Body of pancreas (tissue), 4 donors: Measurements from ENCODE around the gene MBTPS1. TPM values are rescaled to one million over a fixed set of nuclear protein-coding genes. Genes with fewer than 3 reads are reported as not detected.

Source experiments
- ATAC-seq: fragments of 150-250 bp; one replicate; pipeline ENCODE4 v1.9.1; 2016
- DNase-seq, 4 donors: peaks; one replicate each; pipeline ENCODE4 v3.0.0-alpha.2; 2019
- H3K27ac ChIP-seq, 4 donors: fragments of 200-600 bp; sonication (generic); 1 replicate in 3 of 4; 2 replicates in 1 of 4; pipeline versions ENCODE4 v1.5.1 to v1.6.1; 2016 to 2019; ENCODE audit warnings: mild to moderate bottlenecking in 1 of 4, mixed read lengths in 1 of 4, moderate library complexity in 1 of 4
- H3K27me3 ChIP-seq, 2 donors: fragments of 200-600 bp; sonication (generic); one replicate each; pipeline ENCODE4 v1.6.0; 2016; ENCODE audit warnings: mild to moderate bottlenecking in 1 of 2
- H3K36me3 ChIP-seq, 2 donors: fragments of 200-600 bp; sonication (generic); replicated peaks in 1 of 2; 2 replicates each; pipeline ENCODE4 v1.5.1; 2016; ENCODE audit warnings: low read depth in 2 of 2; ENCODE audit not compliant: insufficient read depth in 1 of 2
- H3K4me1 ChIP-seq: fragments of 200-600 bp; sonication (generic); one replicate; pipeline ENCODE4 v1.6.0; 2016
- H3K4me3 ChIP-seq, 2 donors: fragments of 200-600 bp; sonication (generic); 1 replicate in 1 of 2; 2 replicates in 1 of 2; pipeline ENCODE4 v1.5.1; 2016 to 2019
- H3K9me3 ChIP-seq, 3 donors: fragments of 200-600 bp; sonication (generic); 1 replicate in 2 of 3; 2 replicates in 1 of 3; pipeline ENCODE4 v1.5.1; 2016
- POLR2A ChIP-seq, 3 donors: fragments of 450-650 bp; IDR thresholded peaks; one replicate each; pipeline ENCODE4 v1.6.1; 2016; ENCODE audit warnings: antibody characterized with exemption in 3 of 3, mild to moderate bottlenecking in 2 of 3
- WGBS, 2 donors: methylation state at CpG; one replicate each; pipeline ENCODE4 v1.1.5; 2017; 5-methylcytosine and 5-hydroxymethylcytosine counted together
- intact Hi-C: fragments of 100-400 bp; cut with DNase I; formaldehyde crosslinking; loops from one replicate; pipeline ENCODE4 v1.15.1; 2023
- total RNA-seq, 2 donors: library from RNA; depleted of rRNA; stranded (reverse); fragments of >200 nt; gene quantifications; one replicate each; pipeline ENCODE4 v1.1.0, GENCODE V29; 2016
- TF ChIP-seq, protein P1 (sequence below), 7 experiments: fragments of 450-650 bp in 4 of 7; fragments of 200-600 bp in 3 of 7; sonication (generic) in 3 of 7; IDR thresholded peaks; one replicate each; pipeline ENCODE4 v1.5.1; 2016 to 2019; ENCODE audit warnings: antibody characterized with exemption in 7 of 7

The MBTPS1 gene
- total RNA-seq, 2 donors from 2014 or later = 58.9 to 75.5 TPM

DNA sequence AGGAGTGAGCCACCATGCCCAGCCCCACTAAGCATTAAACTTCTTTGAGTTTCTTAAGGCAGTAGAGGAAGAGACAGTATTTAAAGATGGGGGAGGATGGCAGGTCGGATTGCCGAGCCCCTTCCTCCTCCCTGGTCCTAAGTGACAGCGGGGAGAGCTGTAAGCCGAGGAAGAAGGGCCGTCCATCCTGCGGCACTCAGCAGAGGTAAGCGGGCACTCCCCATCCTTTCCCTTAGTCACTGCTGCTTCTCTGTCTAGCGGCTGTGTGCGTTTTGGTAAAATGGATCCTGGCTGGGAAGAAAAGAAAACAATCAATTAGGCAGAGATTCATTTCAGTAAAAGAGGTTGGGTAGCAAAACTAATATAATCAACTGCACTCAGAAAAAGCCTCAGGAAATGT lies 42.3 kb upstream of the MBTPS1 start:
- Histone ChIP-seq H3K4me1 (no peaks in the 10 kb centered on the region), H3K4me3 (no peak overlapping the region), H3K27ac (no peak overlapping the region), H3K9me3 (no peaks in the 10 kb centered on the region), H3K36me3 (no peaks in the 10 kb centered on the region), H3K27me3 (no peaks in the 10 kb centered on the region)
- DNase-seq (no peak), ATAC-seq (no peak)
- TF ChIP-seq, protein P1, sequence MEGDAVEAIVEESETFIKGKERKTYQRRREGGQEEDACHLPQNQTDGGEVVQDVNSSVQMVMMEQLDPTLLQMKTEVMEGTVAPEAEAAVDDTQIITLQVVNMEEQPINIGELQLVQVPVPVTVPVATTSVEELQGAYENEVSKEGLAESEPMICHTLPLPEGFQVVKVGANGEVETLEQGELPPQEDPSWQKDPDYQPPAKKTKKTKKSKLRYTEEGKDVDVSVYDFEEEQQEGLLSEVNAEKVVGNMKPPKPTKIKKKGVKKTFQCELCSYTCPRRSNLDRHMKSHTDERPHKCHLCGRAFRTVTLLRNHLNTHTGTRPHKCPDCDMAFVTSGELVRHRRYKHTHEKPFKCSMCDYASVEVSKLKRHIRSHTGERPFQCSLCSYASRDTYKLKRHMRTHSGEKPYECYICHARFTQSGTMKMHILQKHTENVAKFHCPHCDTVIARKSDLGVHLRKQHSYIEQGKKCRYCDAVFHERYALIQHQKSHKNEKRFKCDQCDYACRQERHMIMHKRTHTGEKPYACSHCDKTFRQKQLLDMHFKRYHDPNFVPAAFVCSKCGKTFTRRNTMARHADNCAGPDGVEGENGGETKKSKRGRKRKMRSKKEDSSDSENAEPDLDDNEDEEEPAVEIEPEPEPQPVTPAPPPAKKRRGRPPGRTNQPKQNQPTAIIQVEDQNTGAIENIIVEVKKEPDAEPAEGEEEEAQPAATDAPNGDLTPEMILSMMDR (IDR thresholded peaks at IDR 0.05) = no peak
- no peak for TF ChIP-seq POLR2A (IDR thresholded peaks at IDR 0.05)
- intact Hi-C loops = no loop called here
- WGBS, 2 donors = 25 to 34% methylated on average over 9 of the region's 9 CpGs

DNA sequence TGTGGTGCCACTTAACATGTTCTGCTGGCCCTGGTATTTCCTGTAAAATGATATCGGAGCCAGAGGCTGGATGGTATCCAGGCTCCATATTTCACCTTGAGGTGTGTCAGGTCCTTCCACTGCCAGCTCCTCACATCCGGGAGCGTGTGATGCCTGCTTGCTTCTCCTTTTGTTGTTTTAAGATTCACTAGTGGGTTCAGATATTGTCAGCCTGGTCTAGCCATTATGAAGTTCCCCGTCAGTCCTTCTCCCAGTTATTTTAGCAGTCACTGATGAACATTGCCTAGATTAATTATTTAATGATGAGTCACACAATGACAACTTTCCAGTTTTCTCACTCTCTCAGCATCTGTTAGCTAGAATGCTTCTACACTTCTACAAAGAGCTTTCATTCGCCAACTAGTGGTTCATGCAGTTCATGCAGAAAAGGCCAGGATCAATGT lies 39.6 kb upstream of the MBTPS1 start:
- TF ChIP-seq POLR2A (IDR thresholded peaks at IDR 0.05) = no peak
- TF ChIP-seq, protein P1 (IDR thresholded peaks at IDR 0.05) = no peak
- H3K4me3 ChIP-seq = no peak overlapping the region
- ATAC-seq (no peak), DNase-seq (no peak)
- H3K4me1 ChIP-seq = no peaks in the 10 kb centered on the region
- H3K9me3 ChIP-seq = no peaks in the 10 kb centered on the region
- intact Hi-C loops = no loop called here
- 69 to 72% methylated on average over 5 of the region's 5 CpGs for WGBS, 2 donors
- H3K36me3 ChIP-seq = no peaks in the 10 kb centered on the region
- H3K27ac ChIP-seq = no peak overlapping the region
- no peaks in the 10 kb centered on the region for H3K27me3 ChIP-seq

DNA sequence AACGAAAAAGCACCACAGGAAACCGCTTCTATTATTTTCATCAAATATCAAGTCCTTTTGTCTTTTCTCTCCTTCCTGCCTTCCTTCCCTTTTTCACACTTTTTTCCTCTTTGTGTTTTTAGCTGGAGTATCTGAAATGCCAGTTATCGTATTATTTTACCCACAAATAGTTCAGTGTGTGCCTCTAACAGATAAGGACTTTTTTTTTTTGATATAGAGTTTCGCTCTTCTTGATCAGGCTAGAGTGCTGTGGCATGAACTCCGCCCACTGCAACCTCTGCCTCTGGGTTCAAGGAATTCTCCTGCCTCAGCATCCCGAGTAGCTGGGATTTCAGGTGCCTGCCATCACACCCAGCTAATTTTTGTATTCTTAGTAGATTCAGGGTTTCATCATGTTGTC lies 39.0 kb upstream of the MBTPS1 start:
- H3K4me3 ChIP-seq = no peak overlapping the region
- ATAC-seq (no peak), DNase-seq (no peak)
- 83 to 91% methylated on average over 6 of the region's 6 CpGs for WGBS, 2 donors
- H3K9me3 ChIP-seq = no peaks in the 10 kb centered on the region
- H3K4me1 ChIP-seq = no peaks in the 10 kb centered on the region
- H3K27ac ChIP-seq = no peak overlapping the region
- H3K27me3 ChIP-seq = no peaks in the 10 kb centered on the region
- intact Hi-C loops = no loop called here
- TF ChIP-seq POLR2A (IDR thresholded peaks at IDR 0.05) = no peak
- TF ChIP-seq, protein P1 (IDR thresholded peaks at IDR 0.05) = no peak
- H3K36me3 ChIP-seq = no peaks in the 10 kb centered on the region

DNA sequence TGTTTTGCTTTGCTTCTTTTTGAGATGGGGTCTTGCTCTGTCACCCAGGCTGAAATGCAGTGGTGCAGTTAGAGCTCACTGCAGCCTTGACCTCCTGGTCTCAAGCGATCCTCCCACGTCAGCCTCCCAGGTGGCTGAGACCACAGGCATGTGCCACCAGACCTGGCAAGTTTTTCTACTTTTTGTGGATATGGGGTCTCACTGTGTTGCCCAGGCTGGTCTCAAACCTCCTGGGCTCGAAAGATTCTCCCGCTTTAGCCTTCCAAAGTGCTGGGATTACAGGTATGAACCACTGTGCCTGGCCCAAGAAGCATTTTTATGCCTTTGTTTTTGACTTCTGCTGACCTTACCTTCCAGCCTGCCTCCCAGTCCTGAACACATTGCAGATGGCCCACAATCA lies 38.5 kb upstream of the MBTPS1 start:
- Histone ChIP-seq H3K4me1 (no peaks in the 10 kb centered on the region), H3K27ac (no peak overlapping the region), H3K9me3 (no peaks in the 10 kb centered on the region), H3K4me3 (no peak overlapping the region), H3K27me3 (no peaks in the 10 kb centered on the region), H3K36me3 (no peaks in the 10 kb centered on the region)
- 86% methylated on average over 4 of the region's 4 CpGs for WGBS, 2 donors
- TF ChIP-seq, protein P1 (IDR thresholded peaks at IDR 0.05) = no peak
- no peak for TF ChIP-seq POLR2A (IDR thresholded peaks at IDR 0.05)
- no peak for DNase-seq
- ATAC-seq = no peak
- intact Hi-C loops = no loop called here

DNA sequence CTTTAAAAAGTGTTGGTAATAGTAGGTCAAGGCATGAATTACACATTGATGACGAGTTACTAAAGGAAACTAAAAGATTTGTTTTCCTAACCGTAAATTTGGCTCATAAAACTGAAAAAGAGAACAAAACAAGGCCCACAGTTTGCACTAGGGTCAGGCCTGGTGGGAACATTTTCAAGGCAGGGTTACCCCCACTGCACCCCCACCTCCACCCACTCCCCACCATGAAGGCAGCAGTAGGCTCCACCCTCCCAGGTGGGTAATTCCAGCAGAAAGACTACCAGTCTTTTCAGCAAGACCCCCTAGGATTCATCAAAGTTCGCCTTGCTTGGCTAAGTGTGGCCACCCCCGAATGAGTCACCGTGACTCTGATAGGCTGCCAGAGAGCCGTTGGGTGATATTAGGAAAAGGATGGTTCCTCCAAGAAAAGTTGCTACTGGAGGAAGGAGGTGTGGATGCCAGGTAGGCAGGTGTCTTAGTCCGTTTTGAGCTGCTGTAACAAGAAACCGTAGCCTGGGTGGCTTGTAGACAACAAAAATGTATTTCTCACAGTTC lies 37.0 kb upstream of the MBTPS1 start:
- TF ChIP-seq, protein P1 (IDR thresholded peaks at IDR 0.05) = no peak
- no peak for TF ChIP-seq POLR2A (IDR thresholded peaks at IDR 0.05)
- no peak overlapping the region for H3K4me3 ChIP-seq
- DNase-seq = no peak
- no peaks in the 10 kb centered on the region for H3K36me3 ChIP-seq
- intact Hi-C loops = no loop called here
- no peak for ATAC-seq
- H3K4me1 ChIP-seq = no peaks in the 10 kb centered on the region
- no peaks in the 10 kb centered on the region for H3K27me3 ChIP-seq
- H3K27ac ChIP-seq = no peak overlapping the region
- WGBS, 2 donors = 52 to 57% methylated on average over 8 of the region's 8 CpGs
- H3K9me3 ChIP-seq = no peaks in the 10 kb centered on the region
